Activated CD4-positive, CD25-positive, alpha-beta regulatory T cell treated with anti-CD3 and anti-CD28 coated beads, Interleukin-2, amount 50 U/mL, for 24 hours (primary cell): ENCODE data around the gene GANC.
"Not testable (repeated sequence)": the region's sequence is repeated elsewhere in the genome, so short reads cannot be mapped to it uniquely, and the experiment has no call there.

Experiments
- ATAC-seq, 2 donors: fragments of 150-1000 bp; cut with Tn5 transposase; one replicate each; pipeline ENCODE4 v1.10.0; 2021; ENCODE audit warnings: mild to moderate bottlenecking in 1 of 2, moderate library complexity in 1 of 2

Gene GANC

GRCh38 chr15:42272939-42273899 is at the start of gene GANC, which contains the start of gene TMEM87A:
GANC (plus strand) TSS chr15:42273201; CDS start chr15:42274482, 1,281 bp downstream.
TMEM87A (minus strand) TSS chr15:42273433; CDS start chr15:42273398, 35 bp downstream.
- ATAC-seq: peak; percentile 97

- ATAC-seq: no peak
Measured at GRCh38 chr15:42226648-42227047, 46.4 kb upstream of the GANC start.

- ATAC-seq: no peak
Measured at GRCh38 chr15:42228036-42228435, 45.0 kb upstream of the GANC start.

- ATAC-seq: not testable (repeated sequence)
Measured at GRCh38 chr15:42228981-42229380, 44.0 kb upstream of the GANC start.

GRCh38 chr15:42231088-42231487 is 41.9 kb upstream of the GANC start:
- ATAC-seq: no peak

- no peak for ATAC-seq
Measured at GRCh38 chr15:42232606-42233005, 40.4 kb upstream of the GANC start.

- ATAC-seq: no peak
Measured at GRCh38 chr15:42233107-42233506, 39.9 kb upstream of the GANC start.

GRCh38 chr15:42239528-42240182 is 33.3 kb upstream of the GANC start:
- no peak for ATAC-seq

- ATAC-seq: no peak
Measured at GRCh38 chr15:42240823-42241222, 32.2 kb upstream of the GANC start.

GRCh38 chr15:42253300-42253699 is 19.7 kb upstream of the GANC start:
- no peak for ATAC-seq

GRCh38 chr15:42264795-42265194 is 8.2 kb upstream of the GANC start:
- ATAC-seq: no peak

- no peak for ATAC-seq
Measured at GRCh38 chr15:42267286-42267685, 5.7 kb upstream of the GANC start.

GRCh38 chr15:42270551-42270950 is 2.5 kb upstream of the GANC start:
- ATAC-seq: no peak

- no peak for ATAC-seq
Measured at GRCh38 chr15:42270996-42271395, 2.0 kb upstream of the GANC start.

- ATAC-seq: peak; percentile 21 to 46
Measured at GRCh38 chr15:42273900-42274701, 1.1 kb downstream of the GANC start.

- no peak for ATAC-seq
Measured at GRCh38 chr15:42274702-42274989, 1.6 kb downstream of the GANC start.

- ATAC-seq: no peak
Measured at GRCh38 chr15:42275780-42276391, 2.9 kb downstream of the GANC start.

- ATAC-seq: no peak
Measured at GRCh38 chr15:42276762-42277161, 3.8 kb downstream of the GANC start.

- ATAC-seq: peak in 1 of 2 donors; percentile 17
Measured at GRCh38 chr15:42279234-42279723, 6.3 kb downstream of the GANC start.

- no peak for ATAC-seq
Measured at GRCh38 chr15:42282344-42282743, 9.3 kb downstream of the GANC start.

GRCh38 chr15:42282926-42283325 is 9.9 kb downstream of the GANC start:
- ATAC-seq: no peak

- no peak for ATAC-seq
Measured at GRCh38 chr15:42283671-42284070, 10.7 kb downstream of the GANC start.

- no peak for ATAC-seq
Measured at GRCh38 chr15:42284551-42284950, 11.6 kb downstream of the GANC start.
